Ovary (tissue), 9 donors: ENCODE measurements around the gene RPTOR. TPM values are rescaled to one million over a fixed set of nuclear protein-coding genes. Genes with fewer than 3 reads are reported as not detected.

Experiments
- DNase-seq, 5 donors: peaks; one replicate each; pipeline ENCODE4 v3.0.0-alpha.2; 2019 to 2020
- H3K27ac ChIP-seq, 2 donors: fragments of 200-600 bp; one replicate each; pipeline versions ENCODE4 v1.5.1 to v1.8.0; 2019 to 2022
- H3K27me3 ChIP-seq: fragments of 200-600 bp; one replicate; pipeline ENCODE4 v1.8.0; 2022
- H3K36me3 ChIP-seq: fragments of 200-600 bp; sonication (generic); one replicate; pipeline ENCODE4 v1.5.1; 2019
- H3K4me1 ChIP-seq: one replicate; pipeline ENCODE4 v1.8.1; 2013; ENCODE audit warnings: mild to moderate bottlenecking, moderate library complexity; ENCODE audit not compliant: insufficient read depth
- H3K4me3 ChIP-seq: fragments of 200-600 bp; sonication (generic); one replicate; pipeline ENCODE4 v1.5.1; 2017
- H3K9me3 ChIP-seq, 2 donors: fragments of 200-600 bp in 1 of 2; sonication (generic) in 1 of 2; one replicate each; pipeline versions ENCODE4 v1.5.1 to v1.8.1; 2013 to 2019; ENCODE audit warnings: mild to moderate bottlenecking in 1 of 2, moderate library complexity in 1 of 2
- CTCF ChIP-seq, 3 donors: fragments of 450-650 bp in 2 of 3; fragments of 200-600 bp in 1 of 3; IDR thresholded peaks; one replicate each; pipeline versions ENCODE4 v1.5.1 to v1.8.0; 2016 to 2022; ENCODE audit warnings: antibody characterized with exemption in 3 of 3, mild to moderate bottlenecking in 1 of 3
- EP300 ChIP-seq: sonication (generic); formaldehyde crosslinking; IDR thresholded peaks from one replicate; pipeline ENCODE4 v1.6.1; 2017; ENCODE audit warnings: antibody characterized with exemption
- POLR2A ChIP-seq: fragments of 450-650 bp; IDR thresholded peaks from one replicate; pipeline ENCODE4 v1.6.1; 2017; ENCODE audit warnings: antibody characterized with exemption, mild to moderate bottlenecking, moderate library complexity
- WGBS, 3 donors: extraction: QIAGEN DNeasy Blood & Tissue Kit in 1 of 3; methylation state at CpG; one replicate each; pipeline versions ENCODE4 v1.1.5 to v1.1.7; 2013 to 2017; 5-methylcytosine and 5-hydroxymethylcytosine counted together
- intact Hi-C, 4 donors: fragments of 100-400 bp; cut with DNase I; formaldehyde crosslinking; loops; one replicate each; pipeline versions ENCODE4 v1.11.0 to v1.15.1; 2022 to 2023
- polyA plus RNA-seq, 2 donors: library from polyadenylated mRNA; stranded (reverse); fragments of 200-250 nt in 1 of 2; fragments of 350-450 nt in 1 of 2; fragmentation: Illumina TruSeq in 1 of 2; extraction: RNeasy Lipid Tissue Mini Kit (QIAGEN cat#74804) in 1 of 2; gene quantifications; one replicate each; pipeline ENCODE4 v1.2.3, GENCODE V29; 2013 to 2014
- total RNA-seq, 7 donors: library from RNA; depleted of rRNA in 2 of 7; stranded (reverse); fragments of >200 nt in 2 of 7; fragmentation: NEBNext Ultra II Directional in 3 of 7; extraction: Animal tissue kit (Norgen Biotek cat#: 25700) in 3 of 7; gene quantifications; one replicate each; pipeline versions ENCODE4 v1.1.0 to v1.2.4, GENCODE V29; 2016 to 2023
- donor health status: DM: no; HTN: no; CAD: no; lungs with moderate emphysema.
- donor health status: DM: no; HTN: no; CAD: no.
- donor health status: Bipolar disorder and iron deficiency.
- donor health status: DM: yes; HTN: yes; CAD: no.
- donor health status: DM: no; HTN: no; CAD: no.
- donor health status: DM: yes; HTN: yes; CAD: no.

Gene RPTOR
- total and polyA plus RNA-seq, 9 donors, result 11.1 to 41.9 (median 27.9) TPM

GRCh38 chr17:80908211-80908610 is 363.6 kb downstream of the RPTOR start:
- Histone ChIP-seq H3K4me1 (no peaks in the 10 kb centered on the region), H3K4me3 (no peak overlapping the region), H3K27ac (no peak overlapping the region), H3K27me3 (no peaks in the 10 kb centered on the region), H3K9me3 (no peaks in the 10 kb centered on the region), H3K36me3 (no peaks in the 10 kb centered on the region)
- 85 to 90% (median 88%) methylated on average over 12 of the region's 12 CpGs for WGBS, 3 donors
- intact Hi-C loops, result no loop called here
- DNase-seq, result no peak
- TF ChIP-seq CTCF (IDR thresholded peaks at IDR 0.05) (no peak), POLR2A (no peak), EP300 (no peak)

GRCh38 chr17:80908776-80909175 is 364.1 kb downstream of the RPTOR start:
- no peak for DNase-seq
- H3K36me3 ChIP-seq, result no peaks in the 10 kb centered on the region
- WGBS, 3 donors, result 87 to 94% (median 88%) methylated on average over 13 of the region's 13 CpGs
- no peak overlapping the region for H3K4me3 ChIP-seq
- intact Hi-C loops, result no loop called here
- no peak overlapping the region for H3K27ac ChIP-seq
- H3K27me3 ChIP-seq, result no peaks in the 10 kb centered on the region
- no peak for TF ChIP-seq CTCF (IDR thresholded peaks at IDR 0.05)
- TF ChIP-seq POLR2A, result no peak
- no peak for TF ChIP-seq EP300
- H3K9me3 ChIP-seq, result no peaks in the 10 kb centered on the region
- H3K4me1 ChIP-seq, result no peaks in the 10 kb centered on the region

GRCh38 chr17:80909635-80910034 is 365.0 kb downstream of the RPTOR start:
- no peaks in the 10 kb centered on the region for H3K4me1 ChIP-seq
- no peak for TF ChIP-seq CTCF (IDR thresholded peaks at IDR 0.05)
- no peak for TF ChIP-seq POLR2A
- no peak for TF ChIP-seq EP300
- no peaks in the 10 kb centered on the region for H3K27me3 ChIP-seq
- 98 to 99% (median 98%) methylated on average over 2 of the region's 2 CpGs for WGBS, 3 donors
- H3K36me3 ChIP-seq, result no peaks in the 10 kb centered on the region
- DNase-seq, result no peak
- H3K4me3 ChIP-seq, result no peak overlapping the region
- intact Hi-C loops, result no loop called here
- no peak overlapping the region for H3K27ac ChIP-seq
- no peaks in the 10 kb centered on the region for H3K9me3 ChIP-seq

GRCh38 chr17:80910043-80910442 is 365.4 kb downstream of the RPTOR start:
- no peaks in the 10 kb centered on the region for H3K36me3 ChIP-seq
- no peak for TF ChIP-seq EP300
- no peak for TF ChIP-seq CTCF (IDR thresholded peaks at IDR 0.05)
- TF ChIP-seq POLR2A, result no peak
- H3K4me3 ChIP-seq, result no peak overlapping the region
- intact Hi-C loops, result no loop called here
- DNase-seq, result no peak
- no peak overlapping the region for H3K27ac ChIP-seq
- no peaks in the 10 kb centered on the region for H3K27me3 ChIP-seq
- no peaks in the 10 kb centered on the region for H3K4me1 ChIP-seq
- H3K9me3 ChIP-seq, result no peaks in the 10 kb centered on the region
- WGBS, 3 donors, result 94 to 97% (median 96%) methylated on average over 5 of the region's 5 CpGs

GRCh38 chr17:80912476-80912875 is 367.8 kb downstream of the RPTOR start:
- no peaks in the 10 kb centered on the region for H3K27me3 ChIP-seq
- DNase-seq, result no peak
- 84% methylated on average over 15 of the region's 15 CpGs for WGBS, 3 donors
- no peak overlapping the region for H3K4me3 ChIP-seq
- no peak overlapping the region for H3K27ac ChIP-seq
- no peaks in the 10 kb centered on the region for H3K4me1 ChIP-seq
- H3K9me3 ChIP-seq, result no peaks in the 10 kb centered on the region
- H3K36me3 ChIP-seq, result no peaks in the 10 kb centered on the region
- TF ChIP-seq EP300, result no peak
- intact Hi-C loops, result no loop called here
